Middle frontal gyrus (tissue), 1 donor: ENCODE data around the gene RFPL3.

Experiments used
- DNase-seq: peaks from one replicate; pipeline ENCODE4 v3.0.0-alpha.2; 2015; ENCODE audit warnings: low spot score; ENCODE audit errors: extremely low spot score

Gene RFPL3

DNA sequence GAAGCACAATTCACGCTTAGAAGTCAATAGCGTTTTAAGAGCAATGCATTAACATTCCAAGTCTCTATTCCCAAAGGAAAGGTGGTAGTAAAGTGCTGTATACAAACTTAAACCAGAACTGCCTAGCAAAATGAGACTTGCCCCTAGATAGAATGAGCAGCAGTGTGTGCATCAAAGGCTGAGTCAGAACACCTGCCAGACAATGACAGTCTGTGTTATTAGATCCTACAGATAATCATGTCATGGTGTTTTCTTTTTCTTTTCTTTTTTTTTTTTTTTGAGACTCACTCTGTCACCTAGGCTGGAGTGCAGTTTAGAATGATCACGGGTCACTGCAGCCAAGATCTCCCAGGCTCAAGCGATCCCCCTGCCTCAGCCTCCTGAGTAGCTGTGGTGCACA, 52.8 kb downstream of the RFPL3 start:
- DNase-seq: no peak
